H7 (cell line): ENCODE measurements around the gene CACNG3. TPM values are rescaled to one million over a fixed set of nuclear protein-coding genes. Genes with fewer than 3 reads are reported as not detected.
"Not testable (repeated sequence)": the region's sequence is repeated elsewhere in the genome, so short reads cannot be mapped to it uniquely, and the experiment has no call there.

Experiments
- DNase-seq: peaks from one replicate; pipeline ENCODE4 v3.0.0; 2012
- H3K27me3 ChIP-seq: 2 replicates; pipeline ENCODE4 v1.6.0; 2011; ENCODE audit warnings: mild to moderate bottlenecking, low read length; ENCODE audit not compliant: control insufficient read depth, insufficient read depth
- H3K36me3 ChIP-seq: replicated peaks from 2 replicates; pipeline ENCODE4 v1.5.1; 2011; ENCODE audit warnings: low read length; ENCODE audit not compliant: control insufficient read depth, insufficient read depth
- H3K4me3 ChIP-seq: 2 replicates; pipeline ENCODE4 v1.5.1; 2011; ENCODE audit warnings: low read depth, mild to moderate bottlenecking, control low read depth, low read length, moderate library complexity; ENCODE audit not compliant: insufficient read depth
- total RNA-seq: library from RNA; depleted of rRNA; stranded (reverse); fragments of >200 nt; shearing (Covaris generic); gene quantifications from 2 replicates; pipeline ENCODE4 v1.2.3, GENCODE V29; 2014

The CACNG3 gene
- total RNA-seq, 1 experiment from 2014 or later: not detected

- Histone ChIP-seq H3K27me3 (no peaks in the 10 kb centered on the region), H3K36me3 (no peaks in the 10 kb centered on the region), H3K4me3 (no peak overlapping the region)
- DNase-seq: no peak
These were observed 76.5 kb downstream of the CACNG3 start for GRCh38 chr16:24332582-24333090.

- Histone ChIP-seq H3K27me3 (no peaks in the 10 kb centered on the region), H3K36me3 (no peaks in the 10 kb centered on the region), H3K4me3 (no peak overlapping the region)
- DNase-seq: no peak
These were observed 80.4 kb downstream of the CACNG3 start for GRCh38 chr16:24336491-24336890.

DNA sequence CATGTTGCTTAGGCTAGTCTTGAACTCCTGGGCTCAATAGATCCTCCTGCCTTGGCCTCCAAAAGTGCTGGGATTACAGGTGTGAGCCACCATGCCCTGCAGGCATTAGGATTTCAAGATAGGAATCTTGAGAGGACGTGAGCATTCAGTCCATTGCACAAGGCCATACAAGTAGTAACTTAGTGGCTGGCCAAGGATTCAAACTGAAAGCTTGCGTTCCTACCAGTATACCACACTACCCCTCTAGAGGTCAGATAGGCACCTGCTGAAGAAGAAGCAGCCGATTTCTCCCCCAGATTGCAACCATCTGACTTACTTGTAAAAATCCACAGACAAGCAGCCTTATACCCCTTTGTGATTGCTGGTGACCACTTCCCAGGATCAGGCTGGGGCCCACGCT, 80.9 kb downstream of the CACNG3 start:
- H3K36me3 ChIP-seq: no peaks in the 10 kb centered on the region
- DNase-seq: no peak

GRCh38 chr16:24343829-24344228, 87.7 kb downstream of the CACNG3 start:
- H3K4me3 ChIP-seq, H3K36me3 ChIP-seq, DNase-seq, H3K27me3 ChIP-seq: not testable (repeated sequence)

More for the DNA sequence above, 80.9 kb downstream of the CACNG3 start:
- Histone ChIP-seq H3K4me3 (no peak overlapping the region), H3K27me3 (no peaks in the 10 kb centered on the region)

DNA sequence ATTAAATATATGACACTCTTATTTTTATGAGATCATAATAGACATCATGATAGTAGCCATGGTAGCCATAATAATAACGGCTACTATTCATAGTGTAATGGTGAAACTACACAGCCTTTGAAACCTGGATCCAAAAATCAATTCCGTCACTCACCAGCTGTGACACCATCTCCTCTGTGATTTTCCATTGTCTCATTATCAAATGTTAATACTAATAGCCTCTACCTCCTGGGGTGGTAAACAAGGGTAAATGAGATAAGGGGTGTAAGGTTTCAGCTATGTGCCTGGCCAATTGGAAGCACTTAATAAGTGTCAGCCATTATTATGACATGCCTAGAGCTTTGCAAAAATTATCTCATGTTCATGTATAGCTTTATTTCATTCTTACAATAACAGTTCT, 88.6 kb downstream of the CACNG3 start:
- Histone ChIP-seq H3K4me3 (no peak overlapping the region), H3K36me3 (no peaks in the 10 kb centered on the region), H3K27me3 (no peaks in the 10 kb centered on the region)
- no peak for DNase-seq

DNA sequence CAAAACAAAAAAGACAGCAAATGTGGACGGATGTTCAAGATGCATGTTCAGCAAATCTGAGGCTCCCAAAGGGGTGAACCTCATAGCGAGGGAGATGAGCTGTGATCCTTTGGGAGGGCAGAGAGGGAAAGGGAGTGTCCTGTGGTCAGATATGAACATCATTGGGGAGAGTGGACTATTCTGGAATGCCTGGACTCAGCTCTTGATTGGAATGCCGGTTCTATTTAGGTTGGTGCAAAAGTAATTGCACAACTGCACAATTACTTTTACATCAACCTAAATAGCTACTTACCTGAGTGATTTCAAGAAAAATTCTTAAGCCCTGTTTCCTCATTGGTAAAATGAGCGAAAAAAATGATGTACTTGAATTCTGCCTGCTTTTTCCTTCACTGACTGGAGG, 89.6 kb downstream of the CACNG3 start:
- no peak for DNase-seq
- Histone ChIP-seq H3K36me3 (no peaks in the 10 kb centered on the region), H3K4me3 (no peak overlapping the region), H3K27me3 (no peaks in the 10 kb centered on the region)

DNA sequence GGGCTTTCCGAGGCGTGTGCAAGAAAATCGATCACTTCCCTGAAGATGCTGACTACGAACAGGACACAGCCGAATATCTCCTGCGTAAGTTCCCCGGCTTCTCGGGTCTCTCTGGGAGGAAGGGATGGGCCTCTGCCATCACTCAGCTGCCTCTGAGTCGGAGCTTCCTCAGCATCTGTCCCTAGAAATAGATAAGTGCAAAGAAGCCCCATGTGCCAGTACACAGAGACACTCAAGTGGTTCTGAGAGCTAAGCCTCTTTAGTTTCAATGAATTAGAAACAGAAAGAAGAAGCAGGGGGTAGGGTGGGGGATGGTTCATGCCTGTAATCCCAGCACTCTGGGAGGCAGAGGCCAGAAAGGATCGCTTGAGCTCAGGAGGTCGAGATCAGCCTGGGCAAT, 90.6 kb downstream of the CACNG3 start:
- H3K27me3 ChIP-seq: no peaks in the 10 kb centered on the region
- DNase-seq: peak; percentile 39
- H3K4me3 ChIP-seq: no peak overlapping the region
- H3K36me3 ChIP-seq: no peaks in the 10 kb centered on the region

DNA sequence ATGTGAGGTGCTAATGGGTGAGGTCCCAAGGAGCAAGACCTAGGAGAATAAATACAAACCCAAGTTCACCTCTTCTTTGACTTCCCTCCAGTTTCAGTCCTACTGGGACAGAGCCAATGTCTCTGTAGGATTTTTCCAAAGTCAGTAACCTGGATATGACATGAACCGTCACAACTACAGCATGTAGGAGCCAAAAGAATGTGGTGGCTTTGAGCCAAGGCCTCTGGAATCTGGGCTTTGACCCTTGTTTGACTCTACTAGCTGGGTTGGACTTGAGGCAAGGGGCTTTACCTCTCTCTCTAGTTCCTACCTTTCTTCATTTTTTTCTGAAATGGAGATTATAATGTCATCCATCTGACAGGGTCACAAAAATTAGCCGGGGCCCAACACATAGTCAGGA, 91.4 kb downstream of the CACNG3 start:
- Histone ChIP-seq H3K27me3 (no peaks in the 10 kb centered on the region), H3K36me3 (no peaks in the 10 kb centered on the region), H3K4me3 (no peak overlapping the region)
- DNase-seq: no peak

DNA sequence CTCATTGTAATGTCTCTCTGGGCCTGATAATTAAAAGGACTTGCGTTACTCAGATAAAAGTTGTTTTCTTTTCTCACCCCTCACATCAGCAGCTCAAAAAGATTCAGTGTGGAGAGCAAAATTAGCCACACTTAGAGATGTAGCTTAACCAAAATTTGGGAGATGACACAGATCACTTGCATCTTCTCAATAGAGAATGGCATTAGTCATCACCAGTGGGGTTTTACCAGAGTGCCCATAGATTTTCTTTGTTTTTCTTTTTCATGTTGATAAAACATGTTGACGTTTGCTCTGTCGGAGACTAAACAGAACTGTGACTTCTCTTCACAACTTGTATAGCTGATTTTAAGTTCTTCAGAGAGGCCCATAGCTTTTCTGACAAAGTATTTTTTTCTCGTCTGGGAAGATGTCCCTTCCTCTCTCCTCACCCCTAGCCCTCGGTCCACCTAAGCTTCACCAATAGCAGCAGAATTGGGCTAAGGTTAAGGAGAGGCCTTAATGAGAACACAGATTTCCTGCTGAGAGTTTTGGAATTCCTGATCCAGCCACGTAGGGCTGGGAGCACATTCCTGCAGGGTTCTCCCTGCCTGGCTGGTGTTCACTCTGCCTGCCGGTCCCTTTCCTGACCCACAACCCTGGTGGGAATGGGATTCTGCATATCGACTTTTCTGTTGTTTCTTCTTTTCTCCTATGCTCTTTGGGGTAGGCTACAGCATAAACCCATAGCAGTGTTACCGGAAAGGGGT, 92.6 kb downstream of the CACNG3 start:
- Histone ChIP-seq H3K4me3 (no peak overlapping the region), H3K27me3 (no peaks in the 10 kb centered on the region), H3K36me3 (no peaks in the 10 kb centered on the region)
- DNase-seq: peak; percentile 61

DNA sequence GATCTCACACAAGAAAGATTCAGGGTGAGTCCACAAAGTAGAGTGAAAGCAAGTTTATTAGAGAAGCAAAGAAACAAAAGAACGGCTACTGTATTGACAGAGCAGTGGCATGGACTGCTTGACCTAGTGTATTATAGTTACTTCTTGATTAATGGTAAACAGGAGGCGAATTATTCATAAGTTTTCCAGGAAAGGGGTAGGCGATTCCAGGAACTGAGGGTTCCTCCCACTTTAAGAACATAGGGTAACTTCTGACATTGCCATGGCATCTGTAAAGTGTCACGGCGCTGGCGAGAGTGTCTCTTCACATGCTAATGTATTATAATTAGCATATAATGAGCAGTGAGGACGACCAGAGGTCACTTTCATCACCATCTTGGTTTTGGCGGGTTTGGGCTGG, 93.2 kb downstream of the CACNG3 start:
- H3K27me3 ChIP-seq: no peaks in the 10 kb centered on the region
- no peak for DNase-seq

GRCh38 chr16:24352746-24353145, 96.6 kb downstream of the CACNG3 start:
- no peak for DNase-seq
- H3K4me3 ChIP-seq: no peak overlapping the region
- no peaks in the 10 kb centered on the region for H3K27me3 ChIP-seq
- no peaks in the 10 kb centered on the region for H3K36me3 ChIP-seq

More for the DNA sequence above, 93.2 kb downstream of the CACNG3 start:
- Histone ChIP-seq H3K36me3 (no peaks in the 10 kb centered on the region), H3K4me3 (no peak overlapping the region)

GRCh38 chr16:24353622-24354021, 97.5 kb downstream of the CACNG3 start:
- no peaks in the 10 kb centered on the region for H3K27me3 ChIP-seq
- H3K4me3 ChIP-seq: no peak overlapping the region
- H3K36me3 ChIP-seq: no peaks in the 10 kb centered on the region
- no peak for DNase-seq

DNA sequence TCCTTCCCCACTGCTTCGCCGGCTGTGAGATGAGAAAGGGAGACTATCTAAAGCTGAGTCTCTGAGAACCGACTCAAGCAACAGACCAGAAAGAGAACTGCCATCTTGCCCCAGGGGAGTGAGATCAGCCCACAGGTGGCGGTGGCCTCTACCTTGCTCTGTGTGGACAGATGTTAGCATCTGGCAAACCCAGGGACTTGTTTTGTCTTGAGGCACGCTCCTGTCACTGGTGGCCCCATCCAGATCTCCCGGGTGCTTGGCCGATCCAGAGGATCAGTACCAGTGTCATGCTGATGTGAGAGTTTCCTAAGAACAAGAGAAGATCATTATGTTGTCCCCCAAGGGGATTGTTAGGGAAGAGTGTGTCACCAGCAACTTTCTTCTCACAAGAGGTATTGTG, 101.4 kb downstream of the CACNG3 start:
- no peak for DNase-seq
- H3K4me3 ChIP-seq: no peak overlapping the region
- no peaks in the 10 kb centered on the region; the same call in 1 of the 2 replicates for H3K27me3 ChIP-seq

GRCh38 chr16:24358117-24358516, 102.0 kb downstream of the CACNG3 start:
- no peaks in the 10 kb centered on the region; the same call in 1 of the 2 replicates for H3K27me3 ChIP-seq
- no peak overlapping the region for H3K4me3 ChIP-seq
- H3K36me3 ChIP-seq: no peaks in the 10 kb centered on the region
- no peak for DNase-seq

More for the DNA sequence above, 101.4 kb downstream of the CACNG3 start:
- no peaks in the 10 kb centered on the region for H3K36me3 ChIP-seq

GRCh38 chr16:24359490-24359889, 103.4 kb downstream of the CACNG3 start:
- no peaks in the 10 kb centered on the region for H3K36me3 ChIP-seq
- DNase-seq: no peak
- H3K4me3 ChIP-seq: no peak overlapping the region
- no peaks in the 10 kb centered on the region; the same call in 1 of the 2 replicates for H3K27me3 ChIP-seq
